OCI-LY7 (cell line): ENCODE results near the gene PAOX. TPM values are rescaled to one million over a fixed set of nuclear protein-coding genes. Genes with fewer than 3 reads are reported as not detected.
"Not testable (repeated sequence)": the region's sequence is repeated elsewhere in the genome, so short reads cannot be mapped to it uniquely, and the experiment has no call there.

Source experiments
- BruUV-seq: library from RNA; stranded (reverse); fragments of 400-500 nt; replicated peaks from 2 replicates; lab custom pipeline; 2021; lab: Mats Ljungman, UMichigan
- CTCF ChIA-PET: fragments of 300-600 bp; sonication (Branson Sonifier 250); formaldehyde crosslinking; loops from one replicate; lab custom pipeline; 2022; ENCODE audit warnings: antibody characterized with exemption; ENCODE audit not compliant: unreplicated experiment; lab: Charles Lee
- POLR2A ChIA-PET: fragments of 300-600 bp; sonication (Branson Sonifier 250); formaldehyde crosslinking; loops from one replicate; lab custom pipeline; 2022; ENCODE audit warnings: antibody characterized with exemption; lab: Charles Lee
- DNase-seq: peaks from one replicate; pipeline ENCODE4 v3.0.0-alpha.2; 2015; ENCODE audit warnings: low spot score
- H2AFZ ChIP-seq: fragments of 200-600 bp; sonication (generic), shearing (Covaris generic); 2 replicates; pipeline ENCODE4 v1.6.1; 2014; ENCODE audit warnings: mild to moderate bottlenecking, antibody characterized with exemption, low read length, moderate library complexity
- H3K27ac ChIP-seq: fragments of 200-600 bp; sonication (generic); 2 replicates; pipeline ENCODE4 v1.5.1; 2014; ENCODE audit warnings: mixed run types, low read depth, mild to moderate bottlenecking, moderate library complexity, low read length, inconsistent platforms; ENCODE audit not compliant: poor library complexity, severe bottlenecking
- H3K36me3 ChIP-seq: fragments of 200-600 bp; sonication (generic); 2 replicates; pipeline ENCODE4 v1.6.1; 2014; ENCODE audit warnings: mild to moderate bottlenecking, antibody characterized with exemption, low read length, moderate library complexity, mixed read lengths; ENCODE audit not compliant: insufficient read depth
- H3K4me1 ChIP-seq: fragments of 200-600 bp; sonication (generic); 2 replicates; pipeline ENCODE4 v1.5.1; 2014; ENCODE audit warnings: mild to moderate bottlenecking, low read length; ENCODE audit not compliant: insufficient read depth, poor library complexity, severe bottlenecking
- H3K4me2 ChIP-seq: fragments of 200-600 bp; sonication (generic); 2 replicates; pipeline ENCODE4 v1.6.1; 2014; ENCODE audit warnings: mild to moderate bottlenecking, low read length
- H3K4me3 ChIP-seq: fragments of 200-600 bp; sonication (generic); 2 replicates; pipeline ENCODE4 v1.5.1; 2014; ENCODE audit warnings: mild to moderate bottlenecking, low read depth, low read length; ENCODE audit not compliant: poor library complexity, severe bottlenecking
- H3K79me2 ChIP-seq: fragments of 200-600 bp; sonication (generic); 2 replicates; pipeline ENCODE4 v1.6.1; 2016; ENCODE audit warnings: low read depth, mild to moderate bottlenecking, low read length, moderate library complexity, mixed read lengths; ENCODE audit not compliant: insufficient read depth
- H3K9me2 ChIP-seq: fragments of 200-600 bp; sonication (generic); 2 replicates; pipeline ENCODE4 v1.6.1; 2016; ENCODE audit warnings: mild to moderate bottlenecking, low read length, mixed read lengths; ENCODE audit not compliant: insufficient read depth
- H3K9me3 ChIP-seq: fragments of 200-600 bp; sonication (generic); 2 replicates; pipeline ENCODE4 v1.6.1; 2014; ENCODE audit warnings: mild to moderate bottlenecking, mixed run types, low read length, mixed read lengths
- H4K20me1 ChIP-seq: fragments of 200-600 bp; sonication (generic); 2 replicates; pipeline ENCODE4 v1.6.1; 2014; ENCODE audit warnings: mild to moderate bottlenecking, antibody characterized with exemption, low read length, moderate library complexity, mixed read lengths; ENCODE audit not compliant: insufficient read depth
- EZH2phosphoT487 ChIP-seq: fragments of 200-600 bp; sonication (generic); IDR thresholded peaks from 2 replicates; pipeline ENCODE4 v1.6.1; 2018; ENCODE audit warnings: low read depth, borderline replicate concordance, mild to moderate bottlenecking, mixed run types, antibody characterized with exemption, low read length, moderate library complexity, mixed read lengths
- intact Hi-C: fragments of 100-400 bp; cut with micrococcal nuclease; formaldehyde crosslinking; loops from one replicate; pipeline ENCODE4 v1.10.0; 2022; ENCODE audit not compliant: unreplicated experiment
- total RNA-seq, 2 experiments: library from RNA; depleted of rRNA in 1 of 2; stranded (reverse); fragments of >200 nt in 1 of 2; shearing (Covaris generic) in 1 of 2; gene quantifications; 2 replicates each; pipeline ENCODE4 v1.2.3, GENCODE V29; 2014 to 2022
- TF ChIP-seq, protein P1 (sequence below): fragments of 200-600 bp; sonication (generic); conservative IDR thresholded peaks from 2 replicates; pipeline ENCODE4 v1.5.1; 2014; ENCODE audit warnings: mild to moderate bottlenecking, antibody characterized with exemption, low read length, moderate library complexity, mixed read lengths

PAOX gene
- total RNA-seq, 2 experiments from 2014 or later = 10.7 to 28.1 TPM

- Histone ChIP-seq H3K9me3 (peaks cover 52% of the 10 kb centered on the region), H3K27ac (no peak overlapping the region), H3K4me1 (no peaks in the 10 kb centered on the region), H3K36me3 (peaks cover 84% of the 10 kb centered on the region), H3K9me2 (no peaks in the 10 kb centered on the region), H3K79me2 (peaks cover 65% of the 10 kb centered on the region), H4K20me1 (no peaks in the 10 kb centered on the region), H3K4me2 (no peak overlapping the region), H2AFZ (no peak overlapping the region), H3K4me3 (no peak overlapping the region)
- no peak for DNase-seq
- no TSS peak for BruUV-seq
- CTCF ChIA-PET = no interaction called here
- POLR2A ChIA-PET = interaction anchor here (0.6 kb wide), 1 partner anchor 55 kb away, joined by 3 read pairs; no protein-coding TSS in a partner anchor
- intact Hi-C loops = no loop called here
- TF ChIP-seq EZH2phosphoT487 = no peak
- TF ChIP-seq, protein P1, sequence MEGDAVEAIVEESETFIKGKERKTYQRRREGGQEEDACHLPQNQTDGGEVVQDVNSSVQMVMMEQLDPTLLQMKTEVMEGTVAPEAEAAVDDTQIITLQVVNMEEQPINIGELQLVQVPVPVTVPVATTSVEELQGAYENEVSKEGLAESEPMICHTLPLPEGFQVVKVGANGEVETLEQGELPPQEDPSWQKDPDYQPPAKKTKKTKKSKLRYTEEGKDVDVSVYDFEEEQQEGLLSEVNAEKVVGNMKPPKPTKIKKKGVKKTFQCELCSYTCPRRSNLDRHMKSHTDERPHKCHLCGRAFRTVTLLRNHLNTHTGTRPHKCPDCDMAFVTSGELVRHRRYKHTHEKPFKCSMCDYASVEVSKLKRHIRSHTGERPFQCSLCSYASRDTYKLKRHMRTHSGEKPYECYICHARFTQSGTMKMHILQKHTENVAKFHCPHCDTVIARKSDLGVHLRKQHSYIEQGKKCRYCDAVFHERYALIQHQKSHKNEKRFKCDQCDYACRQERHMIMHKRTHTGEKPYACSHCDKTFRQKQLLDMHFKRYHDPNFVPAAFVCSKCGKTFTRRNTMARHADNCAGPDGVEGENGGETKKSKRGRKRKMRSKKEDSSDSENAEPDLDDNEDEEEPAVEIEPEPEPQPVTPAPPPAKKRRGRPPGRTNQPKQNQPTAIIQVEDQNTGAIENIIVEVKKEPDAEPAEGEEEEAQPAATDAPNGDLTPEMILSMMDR = no peak
Observed at GRCh38 chr10:133411523-133412380, 32.7 kb downstream of the PAOX start.

DNA sequence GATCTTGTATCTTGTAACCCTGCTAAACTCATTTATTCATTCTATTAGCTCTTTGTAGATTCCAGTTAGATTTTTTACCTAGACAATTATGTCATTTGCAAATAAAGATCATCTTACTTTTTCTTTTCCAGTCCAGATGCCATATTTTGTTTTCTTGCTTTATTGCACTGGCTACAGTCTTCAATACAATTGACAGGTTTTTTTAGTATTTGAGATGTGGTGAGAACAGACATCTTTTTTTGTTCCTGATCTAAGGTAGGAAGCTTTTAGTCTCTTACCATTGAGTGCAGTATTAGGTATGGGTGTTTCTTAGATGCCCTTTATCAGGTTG, 33.3 kb downstream of the PAOX start:
- CTCF ChIA-PET = no interaction called here
- DNase-seq = no peak
- Histone ChIP-seq H3K9me3 (peaks cover 52% of the 10 kb centered on the region), H2AFZ (no peak overlapping the region), H3K4me2 (no peak overlapping the region), H3K27ac (no peak overlapping the region), H3K4me1 (no peaks in the 10 kb centered on the region), H3K4me3 (no peak overlapping the region), H3K79me2 (peaks cover 59% of the 10 kb centered on the region), H3K36me3 (peaks cover 79% of the 10 kb centered on the region), H3K9me2 (no peaks in the 10 kb centered on the region), H4K20me1 (no peaks in the 10 kb centered on the region)
- no TSS peak for BruUV-seq
- intact Hi-C loops = no loop called here
- POLR2A ChIA-PET = interaction anchor here (0.6 kb wide), 1 partner anchor 55 kb away, joined by 3 read pairs; no protein-coding TSS in a partner anchor
- TF ChIP-seq EZH2phosphoT487 = no peak
- TF ChIP-seq, protein P1 = no peak

- BruUV-seq, H3K4me3 ChIP-seq, H3K27ac ChIP-seq, intact Hi-C loops, DNase-seq, H3K4me2 ChIP-seq, CTCF ChIA-PET, H4K20me1 ChIP-seq, H2AFZ ChIP-seq, POLR2A ChIA-PET, H3K4me1 ChIP-seq, H3K9me2 ChIP-seq: not testable (repeated sequence)
- H3K36me3 ChIP-seq = peaks cover 74% of the 10 kb centered on the region
- H3K9me3 ChIP-seq = peaks cover 43% of the 10 kb centered on the region
- H3K79me2 ChIP-seq = peaks cover 40% of the 10 kb centered on the region
Observed at GRCh38 chr10:133414401-133414800, 35.3 kb downstream of the PAOX start.
